Liver (tissue), 9 donors: ENCODE data around the gene ARHGAP10. TPM values are rescaled to one million over a fixed set of nuclear protein-coding genes. Genes with fewer than 3 reads are reported as not detected.

Source experiments
- DNase-seq: peaks from one replicate; pipeline ENCODE4 v3.0.0-alpha.2; 2017; ENCODE audit warnings: low spot score
- H3K27ac ChIP-seq, 2 donors: one replicate each; pipeline ENCODE4 v1.7.0; 2013; ENCODE audit warnings: inconsistent platforms in 2 of 2, low read length in 2 of 2, control low read depth in 1 of 2, low read depth in 1 of 2, mild to moderate bottlenecking in 1 of 2
- H3K27me3 ChIP-seq, 4 donors: one replicate each; pipeline versions ENCODE4 v1.6.1 to v1.7.0; 2013; ENCODE audit warnings: low read length in 3 of 4, inconsistent platforms in 1 of 4, mild to moderate bottlenecking in 1 of 4, moderate library complexity in 1 of 4; ENCODE audit not compliant: control insufficient read depth in 4 of 4, insufficient read depth in 4 of 4
- H3K36me3 ChIP-seq, 4 donors: one replicate each; pipeline versions ENCODE4 v1.6.1 to v1.7.0; 2013; ENCODE audit warnings: low read length in 3 of 4, mild to moderate bottlenecking in 3 of 4, low read depth in 1 of 4, moderate library complexity in 1 of 4; ENCODE audit not compliant: control insufficient read depth in 4 of 4, insufficient read depth in 3 of 4
- H3K4me1 ChIP-seq, 4 donors: one replicate each; pipeline versions ENCODE4 v1.6.1 to v1.7.0; 2013; ENCODE audit warnings: low read length in 3 of 4, mild to moderate bottlenecking in 3 of 4, moderate library complexity in 1 of 4; ENCODE audit not compliant: control insufficient read depth in 4 of 4, insufficient read depth in 4 of 4
- H3K4me3 ChIP-seq, 3 donors: one replicate each; pipeline versions ENCODE4 v1.6.1 to v1.7.0; 2013; ENCODE audit warnings: low read length in 3 of 3, control low read depth in 1 of 3, low read depth in 1 of 3, mild to moderate bottlenecking in 1 of 3
- H3K9ac ChIP-seq, 2 donors: one replicate each; pipeline ENCODE4 v1.7.0; 2013; ENCODE audit warnings: low read length in 2 of 2, mild to moderate bottlenecking in 2 of 2, moderate library complexity in 2 of 2, control low read depth in 1 of 2, low read depth in 1 of 2
- H3K9me3 ChIP-seq, 4 donors: one replicate each; pipeline versions ENCODE4 v1.6.1 to v1.7.0; 2013; ENCODE audit warnings: low read length in 3 of 4; ENCODE audit not compliant: control insufficient read depth in 4 of 4
- CTCF ChIP-seq: fragments of 150-350 bp; IDR thresholded peaks from 2 replicates; pipeline ENCODE4 v1.5.1; 2017; ENCODE audit warnings: improper control_type of control experiment, low read depth, low read length; ENCODE audit not compliant: missing input control
- FOXA1 ChIP-seq: IDR thresholded peaks from 2 replicates; pipeline ENCODE4 v1.6.1; 2016; ENCODE audit warnings: antibody characterized with exemption
- FOXA2 ChIP-seq: IDR thresholded peaks from 2 replicates; pipeline ENCODE4 v1.6.1; 2016; ENCODE audit warnings: antibody characterized with exemption
- GABPA ChIP-seq, 2 donors: IDR thresholded peaks in 1 of 2; conservative IDR thresholded peaks in 1 of 2; 2 replicates each; pipeline ENCODE4 v1.6.1; 2016; ENCODE audit warnings: antibody characterized with exemption in 2 of 2, mild to moderate bottlenecking in 1 of 2, moderate library complexity in 1 of 2
- HNF4A ChIP-seq, 2 donors: conservative IDR thresholded peaks; 2 replicates each; pipeline ENCODE4 v1.6.1; 2016; ENCODE audit warnings: antibody characterized with exemption in 2 of 2, mild to moderate bottlenecking in 2 of 2
- HNF4G ChIP-seq: IDR thresholded peaks from 2 replicates; pipeline ENCODE4 v1.6.1; 2016; ENCODE audit warnings: antibody characterized with exemption
- JUND ChIP-seq, 2 donors: IDR thresholded peaks; 2 replicates each; pipeline ENCODE4 v1.6.1; 2016; ENCODE audit warnings: antibody characterized with exemption in 2 of 2
- MAX ChIP-seq: IDR thresholded peaks from 2 replicates; pipeline ENCODE4 v1.6.1; 2016; ENCODE audit warnings: antibody characterized with exemption
- NR2F2 ChIP-seq: IDR thresholded peaks from 2 replicates; pipeline ENCODE4 v1.6.1; 2016; ENCODE audit warnings: antibody characterized with exemption
- RAD21 ChIP-seq, 2 donors: IDR thresholded peaks; 2 replicates each; pipeline ENCODE4 v1.6.1; 2016; ENCODE audit warnings: antibody characterized with exemption in 2 of 2, mild to moderate bottlenecking in 2 of 2
- REST ChIP-seq: IDR thresholded peaks from 2 replicates; pipeline ENCODE4 v1.6.1; 2016; ENCODE audit warnings: antibody characterized with exemption, mild to moderate bottlenecking
- RXRA ChIP-seq, 2 donors: IDR thresholded peaks; 2 replicates each; pipeline ENCODE4 v1.6.1; 2017 to 2018; ENCODE audit warnings: antibody characterized with exemption in 2 of 2, mild to moderate bottlenecking in 1 of 2
- TAF1 ChIP-seq: conservative IDR thresholded peaks from 2 replicates; pipeline ENCODE4 v1.6.1; 2016; ENCODE audit warnings: antibody characterized with exemption, mild to moderate bottlenecking
- YY1 ChIP-seq: IDR thresholded peaks from 2 replicates; pipeline ENCODE4 v1.6.1; 2016; ENCODE audit warnings: antibody characterized with exemption, mild to moderate bottlenecking
- WGBS: extraction: QIAGEN DNeasy Blood & Tissue Kit; methylation state at CpG from one replicate; pipeline ENCODE4 v1.1.7; 2013; 5-methylcytosine and 5-hydroxymethylcytosine counted together
- polyA plus RNA-seq, 2 donors: library from polyadenylated mRNA; stranded (reverse) in 1 of 2; unstranded in 1 of 2; fragments of 200-250 nt in 1 of 2; fragments of >200 nt in 1 of 2; fragmentation: Nextera tagmentation in 1 of 2; extraction: Ambion mirVana in 1 of 2; gene quantifications; one replicate each; pipeline versions ENCODE4 v1.2.1 to v1.2.3, GENCODE V29; 2013 to 2015
- total RNA-seq, 2 donors: library from RNA; depleted of rRNA; stranded (reverse); fragments of >200 nt; gene quantifications; one replicate each; pipeline ENCODE4 v1.2.3, GENCODE V29; 2014
- donor health status: healthy.
- donor health status: healthy.
- donor health status: healthy.
- donor health status: healthy.
- donor health status: healthy.

Gene ARHGAP10
- total and polyA plus RNA-seq, 4 donors, result 1.5 to 13.0 (median 4.3) TPM

GRCh38 chr4:148051403-148051802 is 319.5 kb downstream of the ARHGAP10 start:
- TF ChIP-seq FOXA1 (no peak), RXRA (IDR thresholded peaks at IDR 0.05) (no peak), HNF4A (conservative IDR thresholded peaks at IDR 0.05) (no peak), RAD21 (IDR thresholded peaks at IDR 0.05) (no peak), GABPA (IDR thresholded peaks at IDR 0.05 in 1 of 2, conservative IDR thresholded peaks at IDR 0.05 in 1 of 2) (no peak), REST (no peak), FOXA2 (no peak), MAX (no peak), TAF1 (no peak), YY1 (no peak)
- no peak overlapping the region for H3K4me3 ChIP-seq
- H3K9ac ChIP-seq, result no peak overlapping the region
- H3K36me3 ChIP-seq, result peaks cover 0 to 4% (median 0%) of the 10 kb centered on the region in 4 donors
- H3K27ac ChIP-seq, result no peak overlapping the region
- DNase-seq, result no peak
- H3K4me1 ChIP-seq, result peaks cover 0 to 6% (median under 1%) of the 10 kb centered on the region in 4 donors
- 80% methylated on average over 4 of the region's 4 CpGs for WGBS
- H3K9me3 ChIP-seq, result no peaks in the 10 kb centered on the region
- H3K27me3 ChIP-seq, result no peaks in the 10 kb centered on the region

GRCh38 chr4:148052448-148052847 is 320.6 kb downstream of the ARHGAP10 start:
- no peak for TF ChIP-seq NR2F2
- TF ChIP-seq HNF4G, result no peak
- TF ChIP-seq FOXA1, result peak; percentile 13
- no peak for TF ChIP-seq CTCF
- no peak for TF ChIP-seq HNF4A (conservative IDR thresholded peaks at IDR 0.05)
- TF ChIP-seq MAX, result no peak
- peak; percentile 11 for TF ChIP-seq FOXA2
- no peak for TF ChIP-seq YY1
- no peak for TF ChIP-seq JUND (IDR thresholded peaks at IDR 0.05)
- TF ChIP-seq TAF1, result no peak
- TF ChIP-seq RAD21 (IDR thresholded peaks at IDR 0.05), result no peak
- no peak for TF ChIP-seq REST
- H3K9me3 ChIP-seq, result no peaks in the 10 kb centered on the region
- H3K4me3 ChIP-seq, result no peak overlapping the region
- H3K27ac ChIP-seq, result no peak overlapping the region
- no peaks in the 10 kb centered on the region for H3K36me3 ChIP-seq
- no peaks in the 10 kb centered on the region for H3K27me3 ChIP-seq
- peaks cover 0 to 12% (median 11%) of the 10 kb centered on the region in 4 donors for H3K4me1 ChIP-seq
- DNase-seq, result no peak
- no peak overlapping the region for H3K9ac ChIP-seq
